WTC11 (cell line): ENCODE results near the gene USP48. TPM values are rescaled to one million over a fixed set of nuclear protein-coding genes. Genes with fewer than 3 reads are reported as not detected.
"Not testable (repeated sequence)": the region's sequence is repeated elsewhere in the genome, so short reads cannot be mapped to it uniquely, and the experiment has no call there.

Experiments used
- ATAC-seq: fragments of 200-7000 bp; cut with Tn5 transposase; 2 replicates; pipeline ENCODE4 v1.10.0; 2021; ENCODE audit warnings: mild to moderate bottlenecking, moderate library complexity
- CTCF ChIA-PET: fragments of 300-600 bp; sonication (Branson Sonifier 250); formaldehyde crosslinking; loops from one replicate; lab custom pipeline; 2021; ENCODE audit warnings: antibody characterized with exemption; lab: Charles Lee
- POLR2A ChIA-PET: fragments of 350-600 bp; sonication (Branson Sonifier 250); formaldehyde crosslinking; loops from one replicate; lab custom pipeline; 2021; ENCODE audit warnings: antibody characterized with exemption; lab: Charles Lee
- DNase-seq: peaks from one replicate; pipeline ENCODE4 v3.0.0; 2021; ENCODE audit warnings: low spot score
- H3K27ac Mint-ChIP-seq: 2 replicates; pipeline ENCODE4 v1.8.0; 2021; ENCODE audit warnings: mixed read lengths
- H3K27me3 Mint-ChIP-seq: 2 replicates; pipeline ENCODE4 v1.8.0; 2021; ENCODE audit warnings: low read depth, mild to moderate bottlenecking, moderate library complexity, mixed read lengths
- H3K36me3 Mint-ChIP-seq: 2 replicates; pipeline ENCODE4 v1.8.0; 2021; ENCODE audit warnings: mixed read lengths
- H3K4me1 Mint-ChIP-seq: 2 replicates; pipeline ENCODE4 v1.8.0; 2022; ENCODE audit warnings: mixed read lengths
- H3K4me3 Mint-ChIP-seq: 2 replicates; pipeline ENCODE4 v1.8.0; 2021; ENCODE audit warnings: mild to moderate bottlenecking, moderate library complexity, mixed read lengths
- H3K9me3 Mint-ChIP-seq: 2 replicates; pipeline ENCODE4 v1.8.0; 2021; ENCODE audit warnings: mixed read lengths
- CBFB ChIP-seq: sonication (generic); formaldehyde crosslinking; IDR thresholded peaks from 2 replicates; pipeline ENCODE4 v1.8.1; 2022; ENCODE audit warnings: mild to moderate bottlenecking, low read depth, missing genetic modification reagents
- E2F1 ChIP-seq: sonication (generic); formaldehyde crosslinking; IDR thresholded peaks from 2 replicates; pipeline ENCODE4 v1.8.0; 2022; ENCODE audit warnings: mild to moderate bottlenecking, missing genetic modification reagents
- ESRRA ChIP-seq: sonication (generic); formaldehyde crosslinking; IDR thresholded peaks from 2 replicates; pipeline ENCODE4 v1.8.1; 2022; ENCODE audit warnings: mild to moderate bottlenecking, missing genetic modification reagents, borderline replicate concordance
- GABPB1 ChIP-seq: sonication (generic); formaldehyde crosslinking; IDR thresholded peaks from 2 replicates; pipeline ENCODE4 v1.8.1; 2023; ENCODE audit warnings: mild to moderate bottlenecking, missing genetic modification reagents
- MYBL2 ChIP-seq: sonication (generic); formaldehyde crosslinking; IDR thresholded peaks from 2 replicates; pipeline ENCODE4 v1.8.1; 2023; ENCODE audit warnings: mild to moderate bottlenecking, moderate library complexity, missing genetic modification reagents
- NFATC4 ChIP-seq: fragments of 250-450 bp; sonication (Bioruptor Pico); IDR thresholded peaks from 2 replicates; pipeline ENCODE4 v1.9.0; 2021; ENCODE audit warnings: mild to moderate bottlenecking
- RELA ChIP-seq: sonication (generic); formaldehyde crosslinking; IDR thresholded peaks from 2 replicates; pipeline ENCODE4 v1.8.1; 2022; ENCODE audit warnings: missing genetic modification reagents, mild to moderate bottlenecking, borderline replicate concordance
- SOX15 ChIP-seq: fragments of 250-450 bp; sonication (Bioruptor Pico); IDR thresholded peaks from 2 replicates; pipeline ENCODE4 v1.9.0; 2021; ENCODE audit warnings: mild to moderate bottlenecking
- SP1 ChIP-seq: sonication (generic); formaldehyde crosslinking; conservative IDR thresholded peaks from 2 replicates; pipeline ENCODE4 v1.8.1; 2022; ENCODE audit warnings: missing genetic modification reagents
- ZBTB43 ChIP-seq: sonication (generic); formaldehyde crosslinking; IDR thresholded peaks from 2 replicates; pipeline ENCODE4 v1.8.1; 2023; ENCODE audit warnings: mild to moderate bottlenecking, missing genetic modification reagents
- ZNF121 ChIP-seq: sonication (generic); formaldehyde crosslinking; IDR thresholded peaks from 2 replicates; pipeline ENCODE4 v1.8.0; 2023; ENCODE audit warnings: missing genetic modification reagents
- ZNF423 ChIP-seq: fragments of 250-450 bp; sonication (Bioruptor Pico); IDR thresholded peaks from 2 replicates; pipeline ENCODE4 v2.1.2; 2022; ENCODE audit warnings: mild to moderate bottlenecking, moderate library complexity
- ZNF671 ChIP-seq: fragments of 250-450 bp; sonication (Bioruptor Pico); IDR thresholded peaks from 2 replicates; pipeline ENCODE4 v1.8.0; 2021; ENCODE audit warnings: mild to moderate bottlenecking
- total RNA-seq: library from RNA; stranded (reverse); gene quantifications from 3 replicates; pipeline ENCODE4 v1.2.3, GENCODE V29; 2021
- TF ChIP-seq, protein P1 (sequence below): sonication (generic); formaldehyde crosslinking; IDR thresholded peaks from 2 replicates; pipeline ENCODE4 v1.8.0; 2023; ENCODE audit warnings: mild to moderate bottlenecking, missing genetic modification reagents
- TF ChIP-seq, protein P2 (sequence below): sonication (generic); formaldehyde crosslinking; conservative IDR thresholded peaks from 2 replicates; pipeline ENCODE4 v1.8.1; 2022; ENCODE audit warnings: mild to moderate bottlenecking, missing genetic modification reagents
- TF ChIP-seq, protein P3 (sequence below): fragments of 200-600 bp; IDR thresholded peaks from 2 replicates; pipeline ENCODE4 v1.8.0; 2022; ENCODE audit warnings: antibody characterized with exemption

The USP48 gene
- total RNA-seq, 1 experiment from 2014 or later: 86.9 TPM

- Mint-ChIP-seq H3K36me3 (no peaks in the 10 kb centered on the region), H3K27ac (no peak overlapping the region), H3K4me3 (no peak overlapping the region), H3K4me1 (peaks cover 30% of the 10 kb centered on the region), H3K27me3 (no peaks in the 10 kb centered on the region), H3K9me3 (no peaks in the 10 kb centered on the region)
- POLR2A ChIA-PET: no interaction called here
- ATAC-seq (no peak), DNase-seq (no peak)
- TF ChIP-seq SP1 (CRISPR knock-in tag): no peak
- no peak for TF ChIP-seq ESRRA (CRISPR knock-in tag)
- CTCF ChIA-PET: no interaction called here
These were observed 149.7 kb downstream of the USP48 start for GRCh38 chr1:21633141-21633755.

DNA sequence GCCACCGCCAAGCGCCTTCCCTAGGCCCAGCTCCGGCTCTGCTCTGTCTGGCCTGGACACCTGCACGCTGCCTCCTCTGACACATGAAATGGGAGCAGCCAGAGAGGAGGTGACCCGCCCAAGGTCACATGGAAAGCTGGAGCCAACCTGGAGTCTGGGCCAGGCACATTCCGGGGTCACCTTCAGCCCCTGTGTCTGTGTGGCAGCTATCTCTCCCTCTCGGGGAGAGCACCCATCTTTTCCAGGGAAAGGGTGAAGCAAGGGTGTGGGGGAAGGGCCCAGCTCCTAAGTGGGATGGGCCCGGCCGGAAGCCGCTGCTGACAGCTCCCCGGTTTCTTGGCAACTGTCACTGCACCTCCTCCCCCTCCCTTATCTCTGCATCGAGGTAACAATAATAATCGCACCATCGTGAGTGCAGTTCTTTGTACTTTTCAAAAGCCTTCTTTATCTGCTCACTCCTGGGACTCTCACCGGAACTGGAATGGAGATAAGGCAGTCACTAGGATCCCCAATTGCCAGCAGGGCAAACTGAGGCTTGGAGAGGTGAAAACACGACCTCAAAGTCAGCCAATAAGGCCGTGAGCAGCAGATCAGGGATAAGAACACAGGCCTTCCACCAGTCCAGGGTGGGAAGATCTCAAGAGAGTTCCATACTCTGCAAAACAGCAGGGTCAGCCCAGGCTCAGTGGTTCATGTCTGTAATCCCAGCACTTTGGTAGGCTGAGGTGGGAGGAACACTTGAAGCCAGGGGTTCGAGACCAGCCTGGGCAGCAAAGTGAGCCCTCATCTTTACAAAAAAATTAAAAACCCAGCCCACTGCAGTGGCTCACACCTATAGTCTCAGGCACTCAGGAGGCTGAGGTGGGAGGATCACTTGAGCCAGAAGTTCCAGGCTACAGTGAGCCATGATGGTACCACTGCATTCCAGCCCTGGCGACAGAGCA is 150.7 kb downstream of the USP48 start:
- POLR2A ChIA-PET: no interaction called here

DNA sequence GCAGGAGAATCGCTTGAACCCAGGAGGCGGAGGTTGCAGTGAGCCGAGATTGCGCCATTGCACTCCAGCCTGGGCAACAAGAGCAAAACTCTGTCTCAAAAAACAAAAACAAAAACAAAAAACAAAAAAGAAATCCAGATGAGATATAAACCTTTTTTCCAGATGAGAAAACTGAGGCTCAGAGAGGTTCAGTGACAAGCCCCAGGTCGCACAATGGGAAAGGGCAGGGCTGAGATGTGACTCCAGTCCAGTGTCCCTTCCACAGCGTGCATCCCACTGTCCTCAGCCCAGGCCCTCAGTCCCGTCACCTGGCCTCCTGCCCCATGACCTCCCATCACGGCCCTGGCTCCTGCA is 151.4 kb downstream of the USP48 start:
- DNase-seq, H3K4me3 Mint-ChIP-seq, H3K27me3 Mint-ChIP-seq, H3K36me3 Mint-ChIP-seq, H3K27ac Mint-ChIP-seq, H3K9me3 Mint-ChIP-seq, ATAC-seq, POLR2A ChIA-PET: not testable (repeated sequence)
- CTCF ChIA-PET: interaction anchor here (0.7 to 2.0 kb wide), 3 partner anchors 21 to 27 kb away, joined by 3 to 7 read pairs (median 4); no protein-coding TSS in a partner anchor
- peaks cover 30% of the 10 kb centered on the region for H3K4me1 Mint-ChIP-seq

More for the DNA sequence above, 150.7 kb downstream of the USP48 start:
- H3K36me3 Mint-ChIP-seq: no peaks in the 10 kb centered on the region
- no peak for DNase-seq
- H3K27me3 Mint-ChIP-seq: no peaks in the 10 kb centered on the region
- peaks cover 30% of the 10 kb centered on the region for H3K4me1 Mint-ChIP-seq
- no peak overlapping the region for H3K27ac Mint-ChIP-seq
- CTCF ChIA-PET: interaction anchor here (0.7 to 2.0 kb wide), 3 partner anchors 20 to 26 kb away, joined by 3 to 7 read pairs (median 4); no protein-coding TSS in a partner anchor
- no peak for TF ChIP-seq ZNF121 (CRISPR knock-in tag)
- TF ChIP-seq RELA (CRISPR knock-in tag): no peak
- TF ChIP-seq MYBL2 (CRISPR knock-in tag): no peak
- TF ChIP-seq ZNF671 (CRISPR knock-in tag): no peak
- no peak for TF ChIP-seq ZNF423 (CRISPR knock-in tag)
- TF ChIP-seq SOX15 (CRISPR knock-in tag): no peak
- no peak for TF ChIP-seq GABPB1 (CRISPR knock-in tag)
- TF ChIP-seq E2F1: no peak
- TF ChIP-seq, protein P1, sequence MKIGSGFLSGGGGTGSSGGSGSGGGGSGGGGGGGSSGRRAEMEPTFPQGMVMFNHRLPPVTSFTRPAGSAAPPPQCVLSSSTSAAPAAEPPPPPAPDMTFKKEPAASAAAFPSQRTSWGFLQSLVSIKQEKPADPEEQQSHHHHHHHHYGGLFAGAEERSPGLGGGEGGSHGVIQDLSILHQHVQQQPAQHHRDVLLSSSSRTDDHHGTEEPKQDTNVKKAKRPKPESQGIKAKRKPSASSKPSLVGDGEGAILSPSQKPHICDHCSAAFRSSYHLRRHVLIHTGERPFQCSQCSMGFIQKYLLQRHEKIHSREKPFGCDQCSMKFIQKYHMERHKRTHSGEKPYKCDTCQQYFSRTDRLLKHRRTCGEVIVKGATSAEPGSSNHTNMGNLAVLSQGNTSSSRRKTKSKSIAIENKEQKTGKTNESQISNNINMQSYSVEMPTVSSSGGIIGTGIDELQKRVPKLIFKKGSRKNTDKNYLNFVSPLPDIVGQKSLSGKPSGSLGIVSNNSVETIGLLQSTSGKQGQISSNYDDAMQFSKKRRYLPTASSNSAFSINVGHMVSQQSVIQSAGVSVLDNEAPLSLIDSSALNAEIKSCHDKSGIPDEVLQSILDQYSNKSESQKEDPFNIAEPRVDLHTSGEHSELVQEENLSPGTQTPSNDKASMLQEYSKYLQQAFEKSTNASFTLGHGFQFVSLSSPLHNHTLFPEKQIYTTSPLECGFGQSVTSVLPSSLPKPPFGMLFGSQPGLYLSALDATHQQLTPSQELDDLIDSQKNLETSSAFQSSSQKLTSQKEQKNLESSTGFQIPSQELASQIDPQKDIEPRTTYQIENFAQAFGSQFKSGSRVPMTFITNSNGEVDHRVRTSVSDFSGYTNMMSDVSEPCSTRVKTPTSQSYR: no peak
- TF ChIP-seq, protein P2, sequence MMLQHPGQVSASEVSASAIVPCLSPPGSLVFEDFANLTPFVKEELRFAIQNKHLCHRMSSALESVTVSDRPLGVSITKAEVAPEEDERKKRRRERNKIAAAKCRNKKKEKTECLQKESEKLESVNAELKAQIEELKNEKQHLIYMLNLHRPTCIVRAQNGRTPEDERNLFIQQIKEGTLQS (CRISPR knock-in tag): no peak
- TF ChIP-seq CBFB: no peak
- no peak for TF ChIP-seq ZBTB43 (CRISPR knock-in tag)
- no peak for TF ChIP-seq SP1 (CRISPR knock-in tag)
- TF ChIP-seq, protein P3, sequence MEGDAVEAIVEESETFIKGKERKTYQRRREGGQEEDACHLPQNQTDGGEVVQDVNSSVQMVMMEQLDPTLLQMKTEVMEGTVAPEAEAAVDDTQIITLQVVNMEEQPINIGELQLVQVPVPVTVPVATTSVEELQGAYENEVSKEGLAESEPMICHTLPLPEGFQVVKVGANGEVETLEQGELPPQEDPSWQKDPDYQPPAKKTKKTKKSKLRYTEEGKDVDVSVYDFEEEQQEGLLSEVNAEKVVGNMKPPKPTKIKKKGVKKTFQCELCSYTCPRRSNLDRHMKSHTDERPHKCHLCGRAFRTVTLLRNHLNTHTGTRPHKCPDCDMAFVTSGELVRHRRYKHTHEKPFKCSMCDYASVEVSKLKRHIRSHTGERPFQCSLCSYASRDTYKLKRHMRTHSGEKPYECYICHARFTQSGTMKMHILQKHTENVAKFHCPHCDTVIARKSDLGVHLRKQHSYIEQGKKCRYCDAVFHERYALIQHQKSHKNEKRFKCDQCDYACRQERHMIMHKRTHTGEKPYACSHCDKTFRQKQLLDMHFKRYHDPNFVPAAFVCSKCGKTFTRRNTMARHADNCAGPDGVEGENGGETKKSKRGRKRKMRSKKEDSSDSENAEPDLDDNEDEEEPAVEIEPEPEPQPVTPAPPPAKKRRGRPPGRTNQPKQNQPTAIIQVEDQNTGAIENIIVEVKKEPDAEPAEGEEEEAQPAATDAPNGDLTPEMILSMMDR: no peak
- TF ChIP-seq NFATC4 (CRISPR knock-in tag): no peak
- no peaks in the 10 kb centered on the region for H3K9me3 Mint-ChIP-seq
- no peak overlapping the region for H3K4me3 Mint-ChIP-seq
- no peak for ATAC-seq
